Measurements from ENCODE around the gene ARHGEF3. TPM values are rescaled to one million over a fixed set of nuclear protein-coding genes. Genes with fewer than 3 reads are reported as not detected.

ARHGEF3 gene
- polyA plus RNA-seq, 1 experiment = 2.1 TPM

DNA sequence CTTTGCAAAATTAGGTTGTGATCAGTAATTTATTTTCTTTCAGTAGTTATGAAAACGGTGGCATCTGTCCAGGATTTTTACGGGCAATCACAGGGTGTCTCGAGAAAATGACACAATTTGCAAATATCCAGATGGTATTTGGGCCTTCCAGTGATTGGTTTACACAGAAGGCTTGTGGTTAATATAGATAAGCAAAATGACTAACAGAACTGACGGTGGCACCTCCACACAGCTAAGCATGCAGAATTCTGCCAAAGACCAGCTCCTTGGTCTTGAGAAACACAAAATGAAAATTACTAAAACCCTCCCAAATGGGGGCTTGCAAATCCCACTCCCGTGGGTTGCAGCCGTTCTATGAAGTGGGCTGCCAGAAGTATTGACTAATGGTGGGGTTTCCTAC, 5.5 kb downstream of the ARHGEF3 start:
- no peaks in the 10 kb centered on the region for H3K27me3 ChIP-seq (ENCODE audit: control insufficient read depth, insufficient read depth, low read length)
- TF ChIP-seq CTCF (IDR thresholded peaks at IDR 0.05; ENCODE audit: insufficient read depth, low read depth, low read length) = no peak
- CTCF ChIA-PET = no interaction called here
- no peaks in the 10 kb centered on the region for H3K36me3 ChIP-seq (ENCODE audit: control insufficient read depth, insufficient read depth, low read length)
- no peak for DNase-seq (ENCODE audit: low read depth)
- POLR2A ChIA-PET = no interaction called here
- no peak overlapping the region for H3K4me3 ChIP-seq (ENCODE audit: low read depth, low read length)

DNA sequence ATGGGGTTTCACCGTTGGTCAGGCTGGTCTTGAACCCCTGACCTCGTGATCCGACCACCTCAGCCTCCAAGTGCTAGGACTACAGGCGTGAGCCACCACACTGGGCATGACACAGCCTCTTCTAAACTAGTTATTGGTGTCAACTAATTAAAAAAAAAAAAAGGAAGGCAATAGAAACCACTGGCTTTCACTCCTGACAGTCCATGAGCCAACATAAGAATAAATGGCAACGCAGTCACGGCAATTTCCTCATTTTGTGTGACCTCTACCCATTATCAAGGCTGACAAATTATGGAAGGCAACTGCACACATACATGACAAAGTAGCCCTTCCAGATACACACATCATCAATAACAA, 5.9 kb downstream of the ARHGEF3 start:
- H3K36me3 ChIP-seq (ENCODE audit: control insufficient read depth, insufficient read depth, low read length) = no peaks in the 10 kb centered on the region
- H3K4me3 ChIP-seq (ENCODE audit: low read depth, low read length) = no peak overlapping the region
- TF ChIP-seq CTCF (IDR thresholded peaks at IDR 0.05; ENCODE audit: insufficient read depth, low read depth, low read length) = no peak
- H3K27me3 ChIP-seq (ENCODE audit: control insufficient read depth, insufficient read depth, low read length) = no peaks in the 10 kb centered on the region
- DNase-seq (ENCODE audit: low read depth) = no peak
- ChIA-PET CTCF (interaction anchor here (1.1 kb wide), 1 partner anchor 193 kb away, joined by 6 read pairs; no protein-coding TSS in a partner anchor), POLR2A (no interaction called here)

- Histone ChIP-seq H3K36me3 (ENCODE audit: control insufficient read depth, insufficient read depth, low read length) (no peaks in the 10 kb centered on the region), H3K27me3 (ENCODE audit: control insufficient read depth, insufficient read depth, low read length) (no peaks in the 10 kb centered on the region), H3K4me3 (ENCODE audit: low read depth, low read length) (no peak overlapping the region)
- CTCF ChIA-PET = interaction anchor here (1.1 kb wide), 1 partner anchor 194 kb away, joined by 6 read pairs; no protein-coding TSS in a partner anchor
- POLR2A ChIA-PET = no interaction called here
- no peak for TF ChIP-seq CTCF (IDR thresholded peaks at IDR 0.05; ENCODE audit: insufficient read depth, low read depth, low read length)
- no peak for DNase-seq (ENCODE audit: low read depth)
These were observed 6.5 kb downstream of the ARHGEF3 start for GRCh38 chr3:56795097-56795828.

DNA sequence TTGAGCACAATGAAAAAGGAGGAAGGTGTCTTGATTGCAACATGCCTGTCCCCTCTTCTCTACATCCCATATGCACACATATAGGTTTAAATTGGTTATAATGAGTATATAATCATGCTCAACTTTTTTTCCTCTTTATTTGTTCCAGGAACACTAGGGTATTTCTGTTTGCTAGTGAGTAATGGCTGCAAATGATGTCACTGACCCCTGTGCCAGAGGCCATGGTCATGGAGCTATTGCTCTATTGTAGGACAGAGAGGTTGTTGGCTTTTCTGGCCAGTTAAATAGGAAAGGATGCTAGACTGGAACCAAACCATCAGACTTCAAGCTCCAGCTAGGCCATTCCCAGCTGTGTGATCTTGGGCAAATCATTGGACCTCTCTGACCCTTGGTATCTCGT, 9.6 kb downstream of the ARHGEF3 start:
- ChIA-PET CTCF (interaction anchor here (0.9 kb wide), 1 partner anchor 90 kb away, joined by 7 read pairs; no protein-coding TSS in a partner anchor), POLR2A (no interaction called here)
- no peak for TF ChIP-seq CTCF (IDR thresholded peaks at IDR 0.05; ENCODE audit: insufficient read depth, low read depth, low read length)
- Histone ChIP-seq H3K27me3 (ENCODE audit: control insufficient read depth, insufficient read depth, low read length) (no peaks in the 10 kb centered on the region), H3K4me3 (ENCODE audit: low read depth, low read length) (no peak overlapping the region), H3K36me3 (ENCODE audit: control insufficient read depth, insufficient read depth, low read length) (no peaks in the 10 kb centered on the region)
- no peak for DNase-seq (ENCODE audit: low read depth)

- Histone ChIP-seq H3K27me3 (ENCODE audit: control insufficient read depth, insufficient read depth, low read length) (no peaks in the 10 kb centered on the region), H3K36me3 (ENCODE audit: control insufficient read depth, insufficient read depth, low read length) (no peaks in the 10 kb centered on the region), H3K4me3 (ENCODE audit: low read depth, low read length) (no peak overlapping the region)
- ChIA-PET POLR2A (no interaction called here), CTCF (interaction anchor here (0.9 to 3.5 kb wide), 4 partner anchors 9 to 198 kb away, joined by 3 to 32 read pairs (median 4); partner anchors contain the start of gene ARHGEF3)
- no peak for TF ChIP-seq CTCF (IDR thresholded peaks at IDR 0.05; ENCODE audit: insufficient read depth, low read depth, low read length)
- no peak for DNase-seq (ENCODE audit: low read depth)
These were observed 11.5 kb downstream of the ARHGEF3 start for GRCh38 chr3:56790016-56790821.
